ENCODE results near the gene OR8J3. TPM values are rescaled to one million over a fixed set of nuclear protein-coding genes. Genes with fewer than 3 reads are reported as not detected.

The OR8J3 gene
- total RNA-seq, 1 donor from 2014 or later: not detected

- Histone ChIP-seq H3K27me3 (ENCODE audit: low read depth) (no peaks in the 10 kb centered on the region), H3K36me3 (no peaks in the 10 kb centered on the region), H3K4me1 (no peaks in the 10 kb centered on the region), H3K4me3 (no peak within 1 kb of the TSS), H3K9me3 (no peaks in the 10 kb centered on the region), H3K27ac (no peak within 1 kb of the TSS)
- no peak for TF ChIP-seq CTCF (IDR thresholded peaks at IDR 0.05)
- DNase-seq (no peak), ATAC-seq (no peak)
- intact Hi-C loops (cut with DNase I): no loop called here
These were observed 36.7 kb downstream of the OR8J3 start, which contains the start of gene OR8H2 for GRCh38 chr11:56103210-56103737. TSS of gene OR8H2 (plus strand) at chr11:56103687. CDS start at chr11:56105043, 1,356 bp downstream.

- no peaks in the 10 kb centered on the region for H3K4me1 ChIP-seq
- no peak for TF ChIP-seq CTCF (IDR thresholded peaks at IDR 0.05)
- ATAC-seq (no peak), DNase-seq (no peak)
- no peak within 1 kb of the TSS for H3K4me3 ChIP-seq
- no peaks in the 10 kb centered on the region for H3K9me3 ChIP-seq
- no peak within 1 kb of the TSS for H3K27ac ChIP-seq
- no peaks in the 10 kb centered on the region for H3K27me3 ChIP-seq (ENCODE audit: low read depth)
- no peaks in the 10 kb centered on the region for H3K36me3 ChIP-seq
- intact Hi-C loops (cut with DNase I): no loop called here
These were observed 47.0 kb downstream of the OR8J3 start, which contains the start of gene OR8I2 for GRCh38 chr11:56093008-56093407. TSS of gene OR8I2 (plus strand) at chr11:56093308. CDS start at chr11:56093308, 0 bp downstream.

- DNase-seq: no peak
- no peaks in the 10 kb centered on the region for H3K36me3 ChIP-seq
- intact Hi-C loops (cut with DNase I): no loop called here
- no peak overlapping the region for H3K27ac ChIP-seq
- H3K9me3 ChIP-seq: no peaks in the 10 kb centered on the region
- H3K27me3 ChIP-seq (ENCODE audit: low read depth): no peaks in the 10 kb centered on the region
- no peaks in the 10 kb centered on the region for H3K4me1 ChIP-seq
- no peak for ATAC-seq
- no peak overlapping the region for H3K4me3 ChIP-seq
- no peak for TF ChIP-seq CTCF (IDR thresholded peaks at IDR 0.05)
These were observed 50.3 kb downstream of the OR8J3 start for GRCh38 chr11:56089697-56090096.

Other genes starting within 250 kb of the OR8J3 start
- not detected for gene OR5W2, start 225.6 kb downstream of the OR8J3 start, total RNA-seq
- not detected for gene OR5I1, start 203.8 kb downstream of the OR8J3 start, total RNA-seq
- gene OR10AG1, start 170.3 kb downstream of the OR8J3 start, total RNA-seq: not detected
- gene OR5F1, start 145.6 kb downstream of the OR8J3 start, total RNA-seq: not detected
- gene OR5AS1, start 112.5 kb downstream of the OR8J3 start, total RNA-seq: not detected
- not detected for gene OR8I2, start 46.9 kb downstream of the OR8J3 start, total RNA-seq
- gene OR8H2, start 36.5 kb downstream of the OR8J3 start, total RNA-seq: not detected
- not detected for gene OR8H3, start 17.8 kb downstream of the OR8J3 start, total RNA-seq
- gene OR8K5, start 20.1 kb upstream of the OR8J3 start, total RNA-seq: not detected
- gene OR5J2, start 36.4 kb upstream of the OR8J3 start, total RNA-seq: not detected
- not detected for gene OR5T2, start 94.1 kb upstream of the OR8J3 start, total RNA-seq
- gene OR5T3, start 112.1 kb upstream of the OR8J3 start, total RNA-seq: not detected
- gene OR5T1, start 134.0 kb upstream of the OR8J3 start, total RNA-seq: not detected
- not detected for gene OR8H1, start 152.1 kb upstream of the OR8J3 start, total RNA-seq
- not detected for gene OR8K3, start 174.9 kb upstream of the OR8J3 start, total RNA-seq
- gene OR8K1, start 205.8 kb upstream of the OR8J3 start, total RNA-seq: not detected
- not detected for gene OR8J1, start 214.1 kb upstream of the OR8J3 start, total RNA-seq
- not detected for gene OR8U1, start 235.4 kb upstream of the OR8J3 start, total RNA-seq